GM18526 (cell line): ENCODE measurements around the gene LAIR2.

Source experiments
- POLR2A ChIP-seq: IDR thresholded peaks from 3 replicates; pipeline ENCODE4 v1.6.1; 2011; ENCODE audit not compliant: insufficient read length; ENCODE audit errors: extremely low read depth

Gene LAIR2

DNA sequence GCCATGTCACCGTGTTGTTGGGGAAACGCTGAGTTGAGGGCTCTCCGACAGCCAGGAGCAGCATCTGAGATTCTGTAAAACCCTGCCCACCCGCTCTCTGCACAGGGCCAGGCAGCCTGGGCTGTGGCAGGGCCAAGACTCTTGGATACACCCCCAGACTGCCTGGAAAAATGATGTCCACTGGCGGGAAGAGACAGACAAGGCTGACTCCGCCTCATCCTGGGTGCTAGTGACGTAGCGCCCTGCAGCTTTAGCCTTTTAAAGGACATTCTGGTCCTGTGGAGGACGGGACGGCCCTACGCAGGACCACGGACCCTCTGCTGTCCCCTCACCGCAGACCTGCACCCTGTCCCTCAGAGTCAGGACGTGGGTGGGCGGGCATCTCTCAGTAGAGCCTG, 50.3 kb downstream of the LAIR2 start:
- TF ChIP-seq POLR2A = no peak

DNA sequence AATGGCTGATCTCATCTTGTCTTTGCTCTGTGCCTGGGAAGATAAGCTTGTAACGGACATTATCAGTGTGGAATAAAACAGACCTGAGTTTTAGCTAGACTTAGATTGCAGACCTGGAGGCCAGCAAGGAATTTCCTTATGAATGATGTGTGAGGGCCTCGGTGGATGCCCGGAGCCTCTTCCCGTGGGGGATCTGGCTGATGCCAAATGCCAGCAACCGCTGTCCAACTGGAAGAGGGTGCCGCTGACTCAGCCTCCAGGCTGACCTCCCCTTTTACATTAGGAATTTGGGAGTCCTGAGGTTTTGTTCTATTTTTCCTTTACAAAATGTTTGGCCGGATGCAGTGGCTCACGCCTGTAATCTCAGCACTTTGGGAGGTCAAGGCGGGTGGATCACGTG, 51.4 kb downstream of the LAIR2 start:
- no peak for TF ChIP-seq POLR2A

DNA sequence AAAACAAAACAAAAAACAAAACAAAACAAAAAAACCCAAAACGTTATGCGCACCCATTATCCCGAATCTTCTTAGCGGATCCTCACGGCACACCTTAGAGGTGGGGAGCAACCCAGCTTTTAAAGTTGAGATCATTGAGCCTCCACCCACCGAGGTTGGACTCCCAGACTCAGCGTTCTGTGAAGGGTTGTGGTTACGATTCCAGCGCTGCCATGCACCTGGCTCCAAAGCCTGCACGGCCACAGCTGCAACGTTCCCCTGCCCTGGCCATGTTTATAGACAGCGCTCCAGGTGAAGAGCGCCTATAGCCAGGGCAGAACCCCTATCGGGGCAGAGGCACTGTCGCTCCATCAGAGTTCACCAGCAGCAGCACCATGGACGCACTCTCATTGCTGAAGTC, 52.3 kb downstream of the LAIR2 start:
- no peak for TF ChIP-seq POLR2A

DNA sequence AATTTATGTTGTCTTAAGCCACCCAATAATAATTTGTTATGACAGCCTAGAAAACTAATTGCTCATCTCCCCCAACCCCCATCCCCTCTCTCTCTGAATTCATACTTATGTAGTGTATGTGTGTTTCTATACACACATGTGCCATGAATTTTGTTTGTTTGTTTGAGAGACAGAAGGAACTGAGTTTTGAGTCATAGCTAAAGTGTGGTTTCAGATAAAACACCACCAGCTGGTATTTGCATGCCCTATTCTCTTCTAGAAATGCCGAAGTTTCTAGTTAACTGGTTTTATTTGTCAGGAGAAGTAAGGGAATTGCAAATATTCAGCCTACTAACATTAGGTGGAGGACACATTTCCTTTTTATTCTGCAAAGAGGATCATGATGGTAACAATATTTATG, 53.6 kb downstream of the LAIR2 start:
- no peak for TF ChIP-seq POLR2A

DNA sequence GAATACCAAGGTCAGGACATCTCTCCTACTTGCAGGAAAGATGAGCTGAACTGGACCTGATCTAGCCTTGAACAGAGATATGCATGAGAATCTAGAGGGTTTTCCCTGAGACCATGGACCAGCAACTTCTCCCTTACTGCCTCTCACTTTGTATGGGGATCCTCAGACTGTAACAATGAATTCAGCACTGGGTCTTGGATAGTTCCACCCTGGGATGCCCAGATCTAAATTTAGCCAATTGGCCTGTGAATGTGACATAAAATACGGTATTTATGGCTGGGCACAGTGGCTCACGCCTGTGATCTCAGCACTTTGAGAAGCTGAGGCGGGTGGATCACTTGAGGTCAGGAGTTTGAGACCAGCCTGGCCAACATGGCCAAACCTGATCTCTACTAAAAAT, 55.7 kb downstream of the LAIR2 start:
- TF ChIP-seq POLR2A = no peak
